NCI-H2081 (cell line): ENCODE data around the gene MPZL1.

ENCODE experiments used
- DNase-seq, 2 experiments: peaks; one replicate each; lab custom pipeline; 2025; lab: John Stamatoyannopoulos, UW

The MPZL1 gene

GRCh38 chr1:167721617-167722151 lies at the start of gene MPZL1:
TSS of gene MPZL1 (plus strand) at chr1:167721982. CDS start at chr1:167722152, 170 bp downstream.
- DNase-seq, result peak; percentile 94 to 95

GRCh38 chr1:167672831-167673230 lies 49.0 kb upstream of the MPZL1 start:
- DNase-seq, result no peak

- DNase-seq, result no peak
Measured at GRCh38 chr1:167673265-167673664, 48.5 kb upstream of the MPZL1 start.

- no peak for DNase-seq
Measured at GRCh38 chr1:167674156-167674555, 47.6 kb upstream of the MPZL1 start.

DNA sequence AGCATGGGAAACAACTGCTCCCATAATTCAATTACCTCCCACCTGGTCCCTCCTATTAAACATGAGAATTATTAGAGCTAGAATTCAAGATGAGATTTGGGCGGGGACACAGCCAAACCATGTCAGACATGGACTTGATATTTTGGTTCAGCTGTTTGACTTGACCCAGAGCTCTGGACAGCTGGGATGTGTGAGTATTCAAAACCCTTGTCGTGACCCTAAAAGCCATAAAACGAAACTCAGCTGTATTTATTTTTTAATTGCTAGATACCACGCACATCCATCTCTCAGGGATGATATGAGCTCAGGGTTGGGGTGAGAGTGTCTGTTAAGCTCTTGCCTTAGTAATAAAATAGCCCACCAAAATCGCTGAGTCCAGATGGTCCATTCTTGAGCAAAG lies 46.3 kb upstream of the MPZL1 start:
- DNase-seq, result no peak

DNA sequence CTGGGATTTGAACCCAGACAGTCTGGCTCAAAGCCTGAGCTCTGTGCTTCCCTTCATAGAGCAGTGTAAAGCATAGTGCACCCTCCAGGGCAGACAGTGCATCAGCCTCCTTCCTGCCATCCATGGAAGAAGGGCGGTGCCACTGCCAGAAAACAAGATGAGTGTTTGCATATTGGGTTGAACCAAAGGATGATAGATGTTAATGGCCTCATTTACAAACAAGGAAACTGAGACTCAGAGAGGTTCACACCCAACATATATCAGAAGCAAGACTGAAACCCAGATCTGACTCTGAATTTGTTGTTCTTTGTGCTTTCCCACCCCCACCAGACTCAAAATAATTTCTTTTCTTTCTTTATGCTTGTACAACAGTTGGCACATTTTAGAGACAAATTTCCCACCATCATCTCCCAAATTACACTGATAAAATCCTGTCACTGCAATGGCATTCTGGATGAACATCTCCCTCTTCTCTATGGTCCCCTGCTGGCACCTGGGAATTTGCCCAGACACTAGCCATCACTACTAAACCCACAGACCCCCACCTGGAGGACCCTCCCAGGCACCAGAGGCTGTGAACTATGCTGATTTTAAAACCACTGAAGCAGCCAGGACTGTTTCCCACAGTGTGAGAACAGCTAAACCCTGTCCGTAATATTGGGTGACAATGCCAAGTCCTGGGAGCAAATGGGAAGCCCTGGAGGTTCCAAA lies 45.4 kb upstream of the MPZL1 start:
- DNase-seq, result no peak

DNA sequence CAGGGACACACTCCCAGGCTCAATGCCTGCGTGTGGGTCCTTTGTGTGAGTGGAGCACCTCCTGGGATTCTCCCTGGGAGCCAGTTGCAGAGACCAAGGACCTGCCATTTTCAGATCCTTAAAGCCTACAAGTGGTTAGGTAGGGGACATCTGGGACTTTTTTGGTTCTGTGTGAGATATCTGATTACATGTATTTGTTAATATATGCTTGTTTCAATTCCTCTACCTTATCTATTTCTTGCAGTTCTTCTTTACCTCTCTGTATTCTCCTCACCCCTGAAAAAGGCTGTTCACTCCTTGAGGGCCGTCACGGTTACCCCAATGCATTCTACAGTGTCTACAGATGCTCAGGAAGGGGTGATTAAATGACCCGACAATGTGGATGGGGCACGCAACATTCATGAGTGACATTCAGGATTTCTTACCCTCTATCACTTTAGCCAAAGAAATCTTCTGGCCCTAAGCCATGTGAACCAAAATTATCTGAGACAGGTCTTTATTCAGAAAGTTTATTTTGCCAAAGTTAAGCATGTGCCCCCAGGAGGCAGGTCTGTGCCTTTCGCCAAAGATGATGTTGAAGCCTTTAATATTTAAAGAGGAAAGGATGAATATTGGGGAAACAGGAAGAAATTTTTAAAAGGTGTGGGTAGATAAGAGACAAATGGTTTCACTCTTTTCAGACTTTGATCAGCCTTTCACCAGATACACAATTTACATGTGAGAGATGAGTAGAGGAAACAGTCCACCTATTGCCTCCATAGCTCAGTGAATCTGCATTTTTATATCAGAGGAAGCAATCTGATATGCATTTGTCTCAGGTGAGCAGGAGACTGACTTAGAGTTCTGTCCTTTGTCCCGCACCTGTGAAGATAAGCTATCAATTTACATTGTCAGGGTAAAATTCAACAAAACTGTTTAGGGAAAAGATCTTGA lies 44.6 kb upstream of the MPZL1 start:
- DNase-seq, result no peak

- DNase-seq, result no peak
Measured at GRCh38 chr1:167678422-167678821, 43.4 kb upstream of the MPZL1 start.

- no peak for DNase-seq
Measured at GRCh38 chr1:167678838-167679237, 42.9 kb upstream of the MPZL1 start.

DNA sequence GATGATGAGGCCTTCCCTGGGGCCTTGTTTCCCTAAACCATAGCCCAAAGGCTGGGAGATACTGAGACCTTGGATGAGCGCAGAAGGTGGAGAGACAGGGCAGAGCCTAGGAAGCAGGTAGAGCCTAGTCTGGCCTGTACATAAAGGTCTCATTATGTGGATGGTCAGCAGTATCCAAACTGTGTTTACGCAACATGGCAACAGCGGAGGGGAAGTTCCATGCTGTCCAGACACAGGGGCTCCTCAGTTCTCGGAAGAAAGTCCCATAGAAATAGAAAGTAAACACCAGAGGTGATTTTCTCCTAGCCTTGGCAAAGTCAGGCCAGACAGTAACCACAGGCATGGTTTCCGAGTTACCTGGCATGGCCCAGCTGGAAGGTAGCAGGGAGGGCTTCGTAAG lies 42.1 kb upstream of the MPZL1 start:
- DNase-seq, result no peak

DNA sequence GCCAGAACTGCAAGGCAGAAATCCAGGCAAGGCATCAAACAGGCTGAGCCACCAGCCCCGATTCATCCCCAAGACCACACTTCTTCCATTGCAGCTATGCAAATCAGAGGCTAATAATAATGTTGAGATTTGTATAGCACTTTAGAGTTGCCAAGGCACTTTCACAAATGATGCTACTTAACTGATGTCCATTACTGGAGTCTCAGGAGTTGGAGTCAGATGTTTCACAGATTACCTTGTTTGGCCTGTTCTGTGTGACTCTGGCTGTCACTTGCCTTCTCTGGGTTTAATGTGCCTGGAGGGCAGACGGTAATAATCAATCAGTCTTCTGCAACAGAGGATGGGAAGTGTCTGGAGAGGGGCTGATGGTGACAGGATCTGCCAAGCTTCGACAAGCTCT lies 40.8 kb upstream of the MPZL1 start:
- DNase-seq, result no peak

- no peak for DNase-seq
Measured at GRCh38 chr1:167681451-167682098, 40.2 kb upstream of the MPZL1 start.

GRCh38 chr1:167683226-167683625 lies 38.6 kb upstream of the MPZL1 start:
- no peak for DNase-seq

DNA sequence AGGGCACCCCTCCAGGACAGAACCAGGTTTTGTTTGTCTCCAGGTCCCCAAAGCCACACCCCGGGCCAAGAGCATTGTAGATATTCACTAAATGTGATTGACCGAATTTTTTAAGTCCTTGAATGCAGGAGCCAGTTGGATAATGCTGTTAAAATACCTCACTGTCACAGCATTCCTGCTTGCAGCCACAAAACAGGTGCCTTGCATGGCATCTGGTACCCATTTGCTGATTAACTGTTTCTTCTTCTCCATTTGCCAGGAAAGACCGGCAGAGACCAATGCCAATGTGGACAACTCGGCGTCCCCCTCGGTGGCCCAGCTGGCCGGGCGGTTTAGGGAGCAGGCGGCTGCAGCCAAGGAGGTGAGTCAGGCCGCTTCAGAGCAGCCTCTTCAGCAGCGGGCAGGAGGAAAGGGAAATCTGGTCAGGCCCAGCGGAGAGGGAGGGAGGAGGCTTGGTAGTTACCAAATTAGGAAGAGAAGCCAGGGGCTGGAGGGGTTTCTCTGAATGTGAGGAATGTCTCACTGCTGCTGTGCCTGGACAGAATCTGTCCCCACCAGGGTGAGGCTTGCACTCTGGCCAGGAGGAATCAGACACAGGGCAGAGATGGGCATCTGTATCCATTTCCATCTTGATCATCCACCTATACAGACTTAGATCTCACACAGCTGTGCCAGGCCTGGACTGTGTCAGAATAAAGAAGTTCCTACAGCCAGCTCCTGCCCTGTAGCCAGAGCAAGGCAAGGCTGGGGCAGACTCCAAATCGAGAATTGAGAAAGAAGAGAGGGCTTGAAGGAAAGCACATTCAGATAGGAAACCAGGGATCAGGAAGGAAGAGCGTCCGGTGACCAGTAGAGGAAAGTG lies 37.9 kb upstream of the MPZL1 start:
- no peak for DNase-seq

- no peak for DNase-seq
Measured at GRCh38 chr1:167685844-167686243, 35.9 kb upstream of the MPZL1 start.

DNA sequence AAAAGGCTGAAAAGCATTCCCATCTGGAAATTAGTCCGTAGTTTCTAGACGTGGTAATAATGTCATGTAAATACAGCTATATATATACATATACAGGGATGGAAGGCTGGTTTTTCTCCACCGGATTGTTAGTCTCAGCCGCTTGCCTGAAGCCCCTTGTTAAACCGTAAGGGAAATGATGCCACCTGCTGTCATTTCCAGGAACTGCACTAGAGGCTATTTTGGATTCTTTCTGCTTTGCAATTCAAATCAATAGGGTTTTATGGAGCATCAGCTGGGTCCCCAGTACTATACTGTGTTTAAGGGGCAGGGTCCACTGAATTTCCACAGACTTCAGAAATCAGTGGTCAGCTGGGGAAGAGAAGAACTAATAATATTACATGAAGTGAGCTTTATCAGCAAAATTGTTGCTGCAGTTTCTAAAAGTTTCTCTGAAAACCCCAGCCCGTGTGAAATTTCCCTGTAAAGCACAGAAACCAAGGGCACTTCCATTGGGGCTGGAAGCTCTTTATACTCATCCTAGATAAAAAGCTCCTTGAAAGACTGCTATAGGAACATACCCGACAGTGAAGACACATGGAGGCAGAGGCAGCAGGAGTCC lies 33.8 kb upstream of the MPZL1 start:
- DNase-seq, result peak; percentile 82 to 85

DNA sequence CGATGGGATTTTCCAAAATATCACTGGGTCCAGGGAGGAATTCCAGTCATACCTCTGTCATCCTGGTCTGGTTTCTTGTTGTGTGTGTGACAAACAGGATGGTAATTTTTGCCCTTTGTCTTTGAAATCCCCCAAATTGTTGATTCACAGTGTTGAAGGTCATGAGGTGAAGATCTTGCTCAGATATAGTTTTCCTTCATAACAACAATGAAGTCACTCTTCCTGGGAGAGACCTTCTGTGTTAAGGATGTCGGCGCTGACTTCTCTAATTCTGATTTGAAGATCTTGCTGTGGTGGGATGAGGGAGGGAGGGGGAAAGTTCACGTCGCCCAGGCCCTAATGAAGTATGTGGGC lies 32.2 kb upstream of the MPZL1 start:
- DNase-seq, result no peak

DNA sequence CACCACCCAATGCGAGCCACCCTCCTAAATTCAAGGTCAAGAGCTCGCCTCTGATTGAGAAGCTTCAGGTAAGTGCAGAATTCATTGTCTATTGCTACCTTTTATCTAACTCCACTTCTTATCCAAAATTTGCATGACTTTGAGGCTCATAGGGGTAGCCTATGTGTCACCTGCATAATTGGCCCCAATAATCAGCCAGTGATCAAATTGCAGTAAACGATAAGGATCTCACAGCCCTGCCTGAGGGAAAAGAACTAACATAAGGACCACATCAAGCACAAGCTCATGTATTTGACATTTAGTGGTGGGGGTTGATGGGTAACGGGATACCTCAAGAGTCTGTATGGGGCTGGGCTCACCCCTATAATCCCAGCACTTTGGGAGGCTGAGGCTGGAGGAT lies 31.7 kb upstream of the MPZL1 start:
- DNase-seq, result no peak

- DNase-seq, result no peak
Measured at GRCh38 chr1:167693425-167694045, 28.2 kb upstream of the MPZL1 start.

DNA sequence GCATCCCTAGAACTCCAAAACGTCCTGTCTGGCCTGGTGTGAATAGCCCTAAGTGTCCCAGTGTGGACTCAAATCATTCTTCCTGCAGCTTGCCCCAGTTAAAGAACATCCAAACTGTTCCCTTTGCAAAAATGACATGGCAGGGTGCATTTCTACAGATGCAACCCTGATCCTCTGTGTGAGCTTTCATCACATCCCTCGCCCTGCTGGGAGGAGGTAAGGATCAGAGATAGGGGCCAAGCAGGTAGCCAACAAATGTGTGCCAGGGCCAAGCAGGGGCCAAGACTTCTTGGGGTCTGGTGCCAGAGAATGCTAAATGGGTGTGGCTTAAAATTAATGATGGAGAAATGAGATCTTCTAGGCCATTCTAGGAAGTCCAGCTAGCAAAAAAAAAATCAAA lies 27.1 kb upstream of the MPZL1 start:
- DNase-seq, result no peak

GRCh38 chr1:167695147-167695546 lies 26.6 kb upstream of the MPZL1 start:
- no peak for DNase-seq
